Prostate gland (tissue), 2 donors: ENCODE results near the gene ADAMTS20. TPM values are rescaled to one million over a fixed set of nuclear protein-coding genes. Genes with fewer than 3 reads are reported as not detected.

Experiments
- DNase-seq: peaks from one replicate; pipeline ENCODE4 v3.0.0-alpha.2; 2019; ENCODE audit warnings: low spot score
- H3K27ac ChIP-seq, 2 donors: fragments of 200-600 bp; sonication (generic); 2 replicates each; pipeline ENCODE4 v1.5.1; 2017 to 2019
- H3K27me3 ChIP-seq: fragments of 200-600 bp; sonication (generic); replicated peaks from 2 replicates; pipeline ENCODE4 v1.5.1; 2019; ENCODE audit not compliant: insufficient read depth
- H3K36me3 ChIP-seq, 2 donors: fragments of 200-600 bp; sonication (generic); 1 replicate in 1 of 2; 2 replicates in 1 of 2; pipeline versions ENCODE4 v1.5.1 to v1.8.1; 2017 to 2019
- H3K4me1 ChIP-seq: fragments of 200-600 bp; sonication (generic); replicated peaks from 2 replicates; pipeline ENCODE4 v1.5.1; 2019
- H3K4me3 ChIP-seq, 2 donors: fragments of 200-600 bp; sonication (generic); 2 replicates each; pipeline ENCODE4 v1.5.1; 2017 to 2019
- H3K9me3 ChIP-seq: fragments of 200-600 bp; sonication (generic); 2 replicates; pipeline ENCODE4 v1.5.1; 2017
- POLR2A ChIP-seq: fragments of 450-650 bp; IDR thresholded peaks from one replicate; pipeline ENCODE4 v1.6.1; 2016; ENCODE audit warnings: antibody characterized with exemption, mild to moderate bottlenecking
- POLR2AphosphoS5 ChIP-seq: sonication (generic); formaldehyde crosslinking; IDR thresholded peaks from one replicate; pipeline ENCODE4 v1.6.1; 2017; ENCODE audit warnings: antibody characterized with exemption
- WGBS: methylation state at CpG from one replicate; pipeline ENCODE4 v1.1.5; 2018; 5-methylcytosine and 5-hydroxymethylcytosine counted together
- intact Hi-C: fragments of 100-400 bp; cut with DNase I; formaldehyde crosslinking; loops from one replicate; pipeline ENCODE4 v1.14.2; 2022
- total RNA-seq, 2 donors: library from RNA; depleted of rRNA; stranded (reverse); fragments of >200 nt; gene quantifications; one replicate each; pipeline ENCODE4 v1.1.0, GENCODE V29; 2016
- TF ChIP-seq, protein P1 (sequence below), 4 experiments: fragments of 200-600 bp in 2 of 4; fragments of 450-650 bp in 2 of 4; sonication (generic) in 2 of 4; IDR thresholded peaks; 1 replicate in 3 of 4; 2 replicates in 1 of 4; pipeline ENCODE4 v1.5.1; 2016 to 2019; ENCODE audit warnings: antibody characterized with exemption in 4 of 4, mild to moderate bottlenecking in 2 of 4, moderate library complexity in 2 of 4

ADAMTS20 gene
- total RNA-seq, 2 donors from 2014 or later, result 0.23 TPM; not detected in 1

DNA sequence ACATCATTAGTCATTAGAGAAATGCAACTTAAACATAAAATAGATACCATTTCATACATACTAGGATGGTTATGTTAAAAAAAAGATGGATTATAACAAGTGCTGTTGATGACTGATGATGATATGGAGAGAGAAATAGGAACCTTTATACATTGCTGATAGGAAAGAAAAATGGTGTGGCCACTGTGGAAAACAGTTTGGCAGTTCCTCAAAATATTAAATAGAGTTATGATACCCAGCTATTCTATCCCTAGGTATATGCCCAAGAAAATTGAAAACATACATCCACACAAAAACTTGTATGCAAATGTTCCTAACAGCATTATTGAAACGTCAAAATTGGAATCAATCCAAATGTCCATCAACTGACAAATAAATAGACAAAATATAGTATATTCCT, 170.1 kb downstream of the ADAMTS20 start:
- no peak overlapping the region for H3K4me3 ChIP-seq
- H3K9me3 ChIP-seq, result no peaks in the 10 kb centered on the region
- TF ChIP-seq, protein P1, sequence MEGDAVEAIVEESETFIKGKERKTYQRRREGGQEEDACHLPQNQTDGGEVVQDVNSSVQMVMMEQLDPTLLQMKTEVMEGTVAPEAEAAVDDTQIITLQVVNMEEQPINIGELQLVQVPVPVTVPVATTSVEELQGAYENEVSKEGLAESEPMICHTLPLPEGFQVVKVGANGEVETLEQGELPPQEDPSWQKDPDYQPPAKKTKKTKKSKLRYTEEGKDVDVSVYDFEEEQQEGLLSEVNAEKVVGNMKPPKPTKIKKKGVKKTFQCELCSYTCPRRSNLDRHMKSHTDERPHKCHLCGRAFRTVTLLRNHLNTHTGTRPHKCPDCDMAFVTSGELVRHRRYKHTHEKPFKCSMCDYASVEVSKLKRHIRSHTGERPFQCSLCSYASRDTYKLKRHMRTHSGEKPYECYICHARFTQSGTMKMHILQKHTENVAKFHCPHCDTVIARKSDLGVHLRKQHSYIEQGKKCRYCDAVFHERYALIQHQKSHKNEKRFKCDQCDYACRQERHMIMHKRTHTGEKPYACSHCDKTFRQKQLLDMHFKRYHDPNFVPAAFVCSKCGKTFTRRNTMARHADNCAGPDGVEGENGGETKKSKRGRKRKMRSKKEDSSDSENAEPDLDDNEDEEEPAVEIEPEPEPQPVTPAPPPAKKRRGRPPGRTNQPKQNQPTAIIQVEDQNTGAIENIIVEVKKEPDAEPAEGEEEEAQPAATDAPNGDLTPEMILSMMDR (IDR thresholded peaks at IDR 0.05), result no peak
- no peak for TF ChIP-seq POLR2AphosphoS5
- no peak for TF ChIP-seq POLR2A
- no peak for DNase-seq
- WGBS, result 58% methylated on average over 1 of the region's 1 CpG
- intact Hi-C loops, result no loop called here
- no peaks in the 10 kb centered on the region for H3K36me3 ChIP-seq
- H3K27me3 ChIP-seq, result no peaks in the 10 kb centered on the region
- no peak overlapping the region for H3K27ac ChIP-seq
- no peaks in the 10 kb centered on the region for H3K4me1 ChIP-seq

DNA sequence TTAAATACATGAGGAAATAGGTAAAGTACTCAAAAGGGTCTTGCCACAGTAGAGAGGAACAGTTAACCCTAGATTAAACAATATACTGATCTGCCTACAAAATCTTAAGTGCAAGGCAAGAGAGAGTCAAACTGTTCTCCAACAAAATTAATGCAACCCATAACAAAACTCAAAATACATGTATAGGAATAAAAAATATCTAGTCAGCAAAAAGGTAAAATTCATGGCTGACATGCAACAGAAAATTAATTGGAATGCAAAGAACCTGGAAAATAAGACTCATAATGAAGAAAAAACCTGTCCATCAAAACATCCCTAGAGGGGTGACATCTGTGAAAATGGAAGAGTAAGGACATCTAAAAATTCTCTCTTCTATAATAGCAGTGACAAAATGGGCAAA, 173.6 kb downstream of the ADAMTS20 start:
- no peaks in the 10 kb centered on the region for H3K4me1 ChIP-seq
- H3K4me3 ChIP-seq, result no peak overlapping the region
- TF ChIP-seq, protein P1 (IDR thresholded peaks at IDR 0.05), result no peak
- TF ChIP-seq POLR2A, result no peak
- TF ChIP-seq POLR2AphosphoS5, result no peak
- no peak for DNase-seq
- intact Hi-C loops, result no loop called here
- H3K27me3 ChIP-seq, result no peaks in the 10 kb centered on the region
- no peaks in the 10 kb centered on the region for H3K36me3 ChIP-seq
- no peaks in the 10 kb centered on the region for H3K9me3 ChIP-seq
- no peak overlapping the region for H3K27ac ChIP-seq

DNA sequence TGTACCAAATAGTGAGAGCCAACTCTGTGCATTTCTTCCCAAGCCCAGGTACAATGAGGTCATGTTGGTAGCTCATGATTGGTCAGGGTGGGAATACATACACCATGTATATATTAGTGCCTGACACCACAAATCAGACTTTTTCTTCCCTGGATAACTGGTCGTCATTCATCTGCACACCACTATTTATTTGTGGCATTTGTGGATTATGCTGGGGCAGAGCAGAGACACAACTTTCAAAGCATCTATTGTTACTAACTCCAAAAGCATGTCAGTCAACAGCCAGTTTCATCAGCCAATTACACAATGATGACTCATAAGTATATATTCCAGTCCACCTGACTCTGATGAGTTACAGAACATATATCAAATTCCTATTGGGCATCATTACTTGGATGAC, 181.7 kb downstream of the ADAMTS20 start:
- WGBS, result 69% methylated on average over 1 of the region's 1 CpG
- Histone ChIP-seq H3K4me1 (no peaks in the 10 kb centered on the region), H3K27ac (no peak overlapping the region), H3K36me3 (no peaks in the 10 kb centered on the region), H3K4me3 (no peak overlapping the region), H3K9me3 (no peaks in the 10 kb centered on the region), H3K27me3 (no peaks in the 10 kb centered on the region)
- TF ChIP-seq POLR2A (no peak), POLR2AphosphoS5 (no peak)
- TF ChIP-seq, protein P1 (IDR thresholded peaks at IDR 0.05), result no peak
- no peak for DNase-seq
- intact Hi-C loops, result no loop called here

DNA sequence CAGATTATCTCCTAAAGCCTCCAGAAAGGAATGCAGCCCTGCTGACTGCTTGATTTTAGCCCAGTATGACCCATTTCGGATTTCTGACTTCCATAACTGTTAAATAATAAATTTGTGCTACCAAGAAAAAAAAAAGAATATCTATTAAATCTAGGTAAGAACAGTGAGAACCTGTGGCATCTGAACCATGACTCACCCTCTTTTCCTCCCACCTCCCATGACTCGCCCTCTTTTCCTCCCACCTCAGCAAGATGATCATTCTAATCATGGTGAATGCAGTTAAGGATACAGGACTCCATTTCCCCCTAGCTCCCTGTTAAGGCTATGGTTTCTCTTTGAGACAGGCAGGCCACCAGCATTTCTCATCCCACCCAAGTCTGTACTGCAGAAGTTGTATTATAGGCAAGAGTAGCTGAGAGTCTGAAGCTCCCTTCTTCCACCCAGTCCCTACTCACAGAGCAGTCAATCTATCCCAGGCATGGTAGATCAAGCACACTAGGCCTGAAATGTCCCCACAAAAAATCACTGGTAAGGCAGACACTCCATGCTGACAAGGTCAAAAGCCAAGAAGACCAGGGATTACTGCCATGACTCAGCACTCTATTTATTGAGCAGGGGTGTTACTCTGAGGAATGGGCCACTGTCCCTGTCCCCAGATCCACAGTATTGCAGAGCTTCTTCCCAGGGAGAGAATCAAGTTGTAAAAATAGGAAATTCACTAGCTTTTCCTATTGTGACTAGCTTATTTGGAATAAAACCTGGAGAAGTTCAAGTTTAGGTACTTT, 188.9 kb downstream of the ADAMTS20 start:
- intact Hi-C loops, result no loop called here
- TF ChIP-seq POLR2A, result no peak
- no peak for TF ChIP-seq POLR2AphosphoS5
- TF ChIP-seq, protein P1 (IDR thresholded peaks at IDR 0.05), result no peak
- Histone ChIP-seq H3K4me1 (no peaks in the 10 kb centered on the region), H3K27ac (no peak overlapping the region), H3K4me3 (no peak overlapping the region), H3K9me3 (no peaks in the 10 kb centered on the region), H3K27me3 (no peaks in the 10 kb centered on the region), H3K36me3 (no peaks in the 10 kb centered on the region)
- DNase-seq, result no peak
- WGBS, result 79% methylated on average over 2 of the region's 2 CpGs
